H1 (cell line): Measurements from ENCODE around the gene LRCH3. TPM values are rescaled to one million over a fixed set of nuclear protein-coding genes. Genes with fewer than 3 reads are reported as not detected.

Experiments
- CTCF ChIA-PET: fragments of 300-600 bp; sonication (Branson Sonifier 250); formaldehyde crosslinking; loops from one replicate; lab custom pipeline; 2021; ENCODE audit not compliant: partially characterized antibody; lab: Charles Lee
- POLR2A ChIA-PET: fragments of 300-600 bp; sonication (Branson Sonifier 250); formaldehyde crosslinking; loops from one replicate; lab custom pipeline; 2021; ENCODE audit warnings: inconsistent platforms; ENCODE audit not compliant: partially characterized antibody; lab: Charles Lee
- DNase-seq, 2 experiments: peaks; one replicate each; pipeline versions ENCODE4 v3.0.0 to v3.0.0-alpha.2; 2010 to 2022; ENCODE audit warnings: low spot score in 2 of 2, low read depth in 1 of 2, mixed read lengths in 1 of 2
- FAIRE-seq: peaks from 2 replicates; lab custom pipeline; 2011; peaks lifted over from hg19 to GRCh38; lab: Jason Lieb, UNC
- H2AFZ ChIP-seq: 2 replicates; pipeline ENCODE4 v1.8.1; 2012; ENCODE audit warnings: low read length, inconsistent platforms
- H2AK5ac ChIP-seq: 2 replicates; pipeline ENCODE4 v1.6.1; 2013; ENCODE audit warnings: low read depth, low read length
- H2BK120ac ChIP-seq: replicated peaks from 2 replicates; pipeline ENCODE3; 2013; ENCODE audit warnings: low read depth, low read length, inconsistent platforms
- H2BK12ac ChIP-seq: 2 replicates; pipeline ENCODE4 v1.6.1; 2013; ENCODE audit warnings: low read depth, low read length
- H2BK15ac ChIP-seq: 2 replicates; pipeline ENCODE4 v1.6.1; 2013; ENCODE audit warnings: low read length
- H2BK20ac ChIP-seq: 2 replicates; pipeline ENCODE4 v1.6.1; 2013; ENCODE audit warnings: low read length
- H2BK5ac ChIP-seq: 2 replicates; pipeline ENCODE4 v1.6.1; 2013; ENCODE audit warnings: low read depth, low read length
- H3K14ac ChIP-seq: 2 replicates; pipeline ENCODE4 v1.6.1; 2013; ENCODE audit warnings: inconsistent platforms; ENCODE audit not compliant: insufficient read length
- H3K18ac ChIP-seq: 2 replicates; pipeline ENCODE4 v1.6.1; 2013; ENCODE audit warnings: low read length; ENCODE audit errors: extremely low read depth
- H3K23ac ChIP-seq: 2 replicates; pipeline ENCODE4 v1.6.1; 2013; ENCODE audit warnings: inconsistent platforms; ENCODE audit not compliant: insufficient read length
- H3K23me2 ChIP-seq: 2 replicates; pipeline ENCODE4 v1.6.1; 2013; ENCODE audit warnings: low read depth, low read length
- H3K27ac ChIP-seq: 2 replicates; pipeline ENCODE4 v1.6.1; 2011; ENCODE audit warnings: low read depth, low read length, inconsistent platforms
- H3K27me3 ChIP-seq, 4 experiments: replicated peaks in 1 of 4; 1 replicate in 1 of 4; 2 replicates in 3 of 4; pipeline versions ENCODE4 v1.6.1 to v1.8.1; 2011 to 2013; ENCODE audit warnings: low read length in 3 of 4, mild to moderate bottlenecking in 3 of 4, inconsistent platforms in 2 of 4, mixed read lengths in 2 of 4, moderate library complexity in 1 of 4; ENCODE audit not compliant: control insufficient read depth in 3 of 4, insufficient read depth in 3 of 4; ENCODE audit errors: extremely low read depth in 1 of 4
- H3K36me3 ChIP-seq, 4 experiments: 2 replicates each; pipeline versions ENCODE4 v1.6.1 to v1.8.1; 2011 to 2013; ENCODE audit warnings: mild to moderate bottlenecking in 4 of 4, low read length in 3 of 4, moderate library complexity in 2 of 4, control low read depth in 1 of 4, inconsistent platforms in 1 of 4; ENCODE audit not compliant: insufficient read depth in 4 of 4, control insufficient read depth in 2 of 4
- H3K4ac ChIP-seq: replicated peaks from 2 replicates; pipeline ENCODE3; 2013; ENCODE audit warnings: low read length, low read depth, mixed read lengths, inconsistent platforms; ENCODE audit not compliant: insufficient read length
- H3K4me1 ChIP-seq, 4 experiments: replicated peaks in 1 of 4; 1 replicate in 1 of 4; 2 replicates in 3 of 4; pipeline versions ENCODE4 v1.6.1 to v1.8.1; 2011 to 2013; ENCODE audit warnings: low read length in 3 of 4, inconsistent platforms in 2 of 4, mixed read lengths in 1 of 4; ENCODE audit not compliant: insufficient read depth in 4 of 4, control insufficient read depth in 3 of 4
- H3K4me2 ChIP-seq, 2 experiments: 2 replicates each; pipeline versions ENCODE4 v1.6.1 to v1.8.1; 2011 to 2013; ENCODE audit warnings: low read depth in 2 of 2, low read length in 2 of 2, control low read depth in 1 of 2, inconsistent platforms in 1 of 2, mild to moderate bottlenecking in 1 of 2; ENCODE audit not compliant: insufficient read depth in 1 of 2
- H3K4me3 ChIP-seq, 4 experiments: fragments of 200-600, 300-600 bp in 1 of 4; sonication (generic), shearing (Covaris generic), sonication (Bioruptor Twin) in 1 of 4; 2 replicates each; pipeline versions ENCODE4 v1.5.1 to v1.8.1; 2011 to 2016; ENCODE audit warnings: low read length in 4 of 4, low read depth in 3 of 4, control low read depth in 2 of 4, inconsistent platforms in 2 of 4, mild to moderate bottlenecking in 2 of 4, mixed read lengths in 1 of 4, moderate library complexity in 1 of 4; ENCODE audit not compliant: insufficient read depth in 2 of 4; ENCODE audit errors: extremely low read depth in 1 of 4
- H3K56ac ChIP-seq: replicated peaks from 2 replicates; pipeline ENCODE3; 2013; ENCODE audit warnings: low read depth, mild to moderate bottlenecking, mixed read lengths, low read length, inconsistent platforms; ENCODE audit not compliant: insufficient read length
- H3K79me1 ChIP-seq: 2 replicates; pipeline ENCODE4 v1.6.1; 2013; ENCODE audit warnings: low read depth, low read length, control low read depth
- H3K79me2 ChIP-seq, 2 experiments: 2 replicates each; pipeline versions ENCODE4 v1.6.1 to v1.8.1; 2012 to 2013; ENCODE audit warnings: low read length in 2 of 2, mild to moderate bottlenecking in 2 of 2, inconsistent platforms in 1 of 2; ENCODE audit not compliant: insufficient read depth in 2 of 2, control insufficient read depth in 1 of 2
- H3K9ac ChIP-seq, 4 experiments: replicated peaks in 1 of 4; 1 replicate in 1 of 4; 2 replicates in 3 of 4; pipeline versions ENCODE4 v1.6.1 to v1.8.1; 2011 to 2013; ENCODE audit warnings: low read depth in 3 of 4, low read length in 3 of 4, control low read depth in 2 of 4, mild to moderate bottlenecking in 2 of 4, moderate library complexity in 2 of 4, inconsistent platforms in 1 of 4; ENCODE audit errors: extremely low read depth in 1 of 4
- H3K9me3 ChIP-seq, 2 experiments: 2 replicates each; pipeline versions ENCODE4 v1.6.1 to v1.8.1; 2012 to 2013; ENCODE audit warnings: mild to moderate bottlenecking in 2 of 2, moderate library complexity in 2 of 2, control low read depth in 1 of 2, inconsistent platforms in 1 of 2, low read depth in 1 of 2, low read length in 1 of 2, mixed read lengths in 1 of 2; ENCODE audit not compliant: insufficient read depth in 2 of 2
- H4K20me1 ChIP-seq, 2 experiments: replicated peaks in 1 of 2; 2 replicates each; pipeline versions ENCODE3 to v1.8.1; 2011 to 2013; ENCODE audit warnings: inconsistent platforms in 2 of 2, low read length in 2 of 2, mild to moderate bottlenecking in 1 of 2; ENCODE audit not compliant: insufficient read depth in 2 of 2, control insufficient read depth in 1 of 2
- H4K5ac ChIP-seq: 2 replicates; pipeline ENCODE4 v1.6.1; 2013; ENCODE audit warnings: low read length, low read depth, mixed read lengths, inconsistent platforms; ENCODE audit not compliant: insufficient read length
- H4K8ac ChIP-seq: 2 replicates; pipeline ENCODE4 v1.8.0; 2013; ENCODE audit warnings: mild to moderate bottlenecking, moderate library complexity, low read length, inconsistent platforms; ENCODE audit not compliant: insufficient read depth; ENCODE audit errors: extremely low read depth
- H4K91ac ChIP-seq: replicated peaks from 2 replicates; pipeline ENCODE3; 2013; ENCODE audit warnings: low read length, mixed read lengths, inconsistent platforms; ENCODE audit not compliant: insufficient read length
- ATF2 ChIP-seq: IDR thresholded peaks from 2 replicates; pipeline ENCODE4 v1.6.1; 2012; ENCODE audit warnings: low read length, inconsistent platforms
- BCL11A ChIP-seq, 2 experiments: IDR thresholded peaks; one replicate each; pipeline ENCODE4 v1.6.1; 2011; ENCODE audit warnings: low read depth in 2 of 2, low read length in 2 of 2, mild to moderate bottlenecking in 2 of 2
- CHD1 ChIP-seq: IDR thresholded peaks from 2 replicates; pipeline ENCODE4 v1.6.1; 2012; ENCODE audit warnings: low read depth, low read length, improper control_type of control experiment
- KDM5A ChIP-seq: fragments of 200-600 bp; IDR thresholded peaks from 2 replicates; pipeline ENCODE4 v1.7.1; 2012; ENCODE audit warnings: mild to moderate bottlenecking, low read length, inconsistent platforms, mixed read lengths
- NRF1 ChIP-seq: IDR thresholded peaks from 2 replicates; pipeline ENCODE4 v1.6.1; 2011; ENCODE audit warnings: mild to moderate bottlenecking, low read depth, low read length, improper control_type of control experiment
- RAD21 ChIP-seq, 2 experiments: IDR thresholded peaks in 1 of 2; conservative IDR thresholded peaks in 1 of 2; 2 replicates each; pipeline ENCODE4 v1.6.1; 2011; ENCODE audit warnings: low read depth in 2 of 2, low read length in 2 of 2, improper control_type of control experiment in 1 of 2, inconsistent platforms in 1 of 2, mild to moderate bottlenecking in 1 of 2, moderate library complexity in 1 of 2
- SIRT6 ChIP-seq: IDR thresholded peaks from one replicate; pipeline ENCODE4 v1.7.1; 2012; ENCODE audit warnings: low read length, inconsistent platforms
- SIX5 ChIP-seq: IDR thresholded peaks from 2 replicates; pipeline ENCODE4 v1.6.1; 2011; ENCODE audit warnings: mild to moderate bottlenecking, low read depth, low read length
- SP2 ChIP-seq: IDR thresholded peaks from 2 replicates; pipeline ENCODE4 v1.6.1; 2012; ENCODE audit warnings: mild to moderate bottlenecking, low read length, inconsistent platforms
- TBP ChIP-seq: IDR thresholded peaks from 2 replicates; pipeline ENCODE4 v1.6.1; 2011; ENCODE audit warnings: low read depth, low read length, improper control_type of control experiment
- ZNF274 ChIP-seq: IDR thresholded peaks from 2 replicates; pipeline ENCODE4 v1.7.0; 2012; ENCODE audit warnings: low read length, borderline replicate concordance; ENCODE audit errors: extremely low read depth
- WGBS, 2 experiments: shearing (Covaris generic) in 1 of 2; methylation state at CpG; one replicate each; pipeline versions ENCODE4 v1.1.6 to v1.1.7; 2013 to 2015; ENCODE audit warnings: low lambda C conversion rate in 2 of 2, mixed read lengths in 2 of 2, inconsistent platforms in 1 of 2, low coverage in 1 of 2, missing lambda C conversion rate in 1 of 2; ENCODE audit not compliant: insufficient replicate concordance in 2 of 2, insufficient coverage in 1 of 2, insufficient read length in 1 of 2; ENCODE audit errors: extremely low coverage in 1 of 2, missing lambda C conversion rate in 1 of 2; 5-methylcytosine and 5-hydroxymethylcytosine counted together
- polyA plus RNA-seq, 7 experiments: library from polyadenylated mRNA; depleted of rRNA in 3 of 7; stranded (reverse) in 5 of 7; unstranded in 2 of 7; fragments of >200 nt in 5 of 7; fragments of 200-250 nt in 2 of 7; gene quantifications; 1 replicate in 5 of 7; 2 replicates in 1 of 7; 4 replicates in 1 of 7; pipeline versions ENCODE4 v1.2.1 to v1.2.3, GENCODE V29; 2011 to 2013; ENCODE audit warnings: missing spikeins in 2 of 7, mixed read lengths in 2 of 7
- total RNA-seq: library from RNA; stranded (reverse); fragmentation: NEBNext Ultra II Directional; extraction: Animal tissue kit (Norgen Biotek cat#: 25700); gene quantifications from 2 replicates; pipeline ENCODE4 v1.2.1, GENCODE V29; 2021
- TF ChIP-seq, protein P1 (sequence below): IDR thresholded peaks from 2 replicates; pipeline ENCODE4 v1.6.1; 2011; ENCODE audit warnings: low read depth, mild to moderate bottlenecking, low read length; ENCODE audit not compliant: insufficient read depth

Gene LRCH3
- total and polyA plus RNA-seq, 2 of the 8 experiments (the other 6 are each of a cell fraction or from before 2014, with no cell fraction given) = 58.4 to 66.0 TPM

DNA sequence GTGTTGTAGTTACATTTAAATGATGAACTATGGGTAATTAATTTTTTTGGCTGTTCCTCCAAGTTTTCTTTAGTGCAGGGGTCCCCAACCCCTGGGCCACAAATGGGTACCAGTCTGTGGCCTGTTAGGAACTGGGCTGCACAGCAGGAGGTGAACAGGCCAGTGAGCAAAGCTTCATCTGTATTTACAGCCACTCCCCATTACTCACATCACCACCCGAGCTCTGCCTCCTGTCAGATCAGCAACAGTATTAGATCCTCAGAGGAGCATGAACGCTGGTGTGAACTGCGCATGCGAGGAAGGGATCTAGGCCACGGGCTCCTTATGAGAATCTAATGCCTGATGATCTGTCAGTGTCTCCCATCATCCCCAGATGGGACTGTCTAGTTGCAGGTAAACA lies 83.0 kb downstream of the LRCH3 start:
- H4K91ac ChIP-seq = no peak overlapping the region
- no peak overlapping the region; the same call in 1 of the 2 replicates for H4K8ac ChIP-seq
- no peak overlapping the region for H3K4ac ChIP-seq
- H4K20me1 ChIP-seq = no peaks in the 10 kb centered on the region
- no peak overlapping the region for H3K27ac ChIP-seq
- no peak for FAIRE-seq
- no peak overlapping the region for H3K23ac ChIP-seq
- H3K9me3 ChIP-seq = peaks cover 3 to 4% of the 10 kb centered on the region in 2 experiments; a peak in 1 of 4 replicates
- H2BK120ac ChIP-seq = no peak overlapping the region
- no peak overlapping the region for H4K5ac ChIP-seq
- no peak overlapping the region for H3K14ac ChIP-seq
- no peak overlapping the region for H3K18ac ChIP-seq
- H2AFZ ChIP-seq = no peak overlapping the region
- CTCF ChIA-PET = no interaction called here
- no peaks in the 10 kb centered on the region for H3K79me2 ChIP-seq
- POLR2A ChIA-PET = interaction anchor here (0.8 to 0.9 kb wide), 2 partner anchors 12 to 78 kb away, joined by 3 read pairs; no protein-coding TSS in a partner anchor
- H3K79me1 ChIP-seq = no peaks in the 10 kb centered on the region; the same call in 1 of the 2 replicates
- H2BK20ac ChIP-seq = no peak overlapping the region
- H2BK12ac ChIP-seq = no peak overlapping the region
- TF ChIP-seq ATF2 (no peak), NRF1 (no peak), ZNF274 (no peak), CHD1 (no peak), SIX5 (no peak), KDM5A (no peak), RAD21 (IDR thresholded peaks at IDR 0.05 in 1 of 2, conservative IDR thresholded peaks at IDR 0.05 in 1 of 2; ENCODE audit: low read depth in 2 of 2, low read length in 2 of 2) (no peak), SP2 (no peak), TBP (no peak), SIRT6 (no peak), BCL11A (IDR thresholded peaks at IDR 0.05; ENCODE audit: low read depth in 2 of 2, low read length in 2 of 2) (no peak)
- TF ChIP-seq, protein P1, sequence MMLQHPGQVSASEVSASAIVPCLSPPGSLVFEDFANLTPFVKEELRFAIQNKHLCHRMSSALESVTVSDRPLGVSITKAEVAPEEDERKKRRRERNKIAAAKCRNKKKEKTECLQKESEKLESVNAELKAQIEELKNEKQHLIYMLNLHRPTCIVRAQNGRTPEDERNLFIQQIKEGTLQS = no peak
- TF ChIP-seq, all 59 proteins: peak for 0
- Histone ChIP-seq H2BK15ac (no peak overlapping the region), H3K27me3 (no peaks in the 10 kb centered on the region), H2AK5ac (no peak overlapping the region), H2BK5ac (no peak overlapping the region), H3K56ac (no peak overlapping the region), H3K4me3 (no peak overlapping the region), H3K4me1 (no peaks in the 10 kb centered on the region), H3K9ac (no peak overlapping the region), H3K23me2 (no peaks in the 10 kb centered on the region; the same call in 1 of the 2 replicates), H3K4me2 (no peak overlapping the region), H3K36me3 (peaks cover 4 to 50% (median 28%) of the 10 kb centered on the region in 4 experiments; a peak in 7 of 8 replicates)
- 91% methylated on average over 5 of the region's 5 CpGs; no CpG with 5 or more reads in 1 of the 2 experiments for WGBS, 2 experiments
- no peak for DNase-seq
